Gastroesophageal sphincter (tissue), 4 donors: ENCODE results near the gene CFAP410. TPM values are rescaled to one million over a fixed set of nuclear protein-coding genes. Genes with fewer than 3 reads are reported as not detected.
"Not testable (repeated sequence)": the region's sequence is repeated elsewhere in the genome, so short reads cannot be mapped to it uniquely, and the experiment has no call there.

Experiments
- ATAC-seq: fragments of 150-250 bp; one replicate; pipeline ENCODE4 v1.9.1; 2016; ENCODE audit warnings: mild to moderate bottlenecking, moderate library complexity
- H3K27ac ChIP-seq, 4 donors: fragments of 200-600 bp; sonication (generic) in 3 of 4; 1 replicate in 3 of 4; 2 replicates in 1 of 4; pipeline ENCODE4 v1.5.1; 2016 to 2019
- H3K27me3 ChIP-seq: fragments of 200-600 bp; sonication (generic); one replicate; pipeline ENCODE4 v1.5.1; 2019
- H3K36me3 ChIP-seq, 2 donors: fragments of 200-600 bp; sonication (generic); one replicate each; pipeline ENCODE4 v1.5.1; 2019; ENCODE audit warnings: control low read depth in 1 of 2
- H3K4me1 ChIP-seq, 3 donors: fragments of 200-600 bp; sonication (generic); 1 replicate in 2 of 3; 2 replicates in 1 of 3; pipeline ENCODE4 v1.5.1; 2016 to 2019; ENCODE audit warnings: control low read depth in 2 of 3
- H3K4me3 ChIP-seq, 2 donors: fragments of 200-600 bp; sonication (generic); one replicate each; pipeline ENCODE4 v1.5.1; 2019; ENCODE audit warnings: mild to moderate bottlenecking in 1 of 2, moderate library complexity in 1 of 2
- H3K9me3 ChIP-seq, 3 donors: fragments of 200-600 bp; sonication (generic); one replicate each; pipeline ENCODE4 v1.5.1; 2017 to 2019; ENCODE audit warnings: control low read depth in 2 of 3
- EP300 ChIP-seq: sonication (generic); formaldehyde crosslinking; IDR thresholded peaks from one replicate; pipeline ENCODE4 v1.6.1; 2017; ENCODE audit warnings: antibody characterized with exemption, mild to moderate bottlenecking
- POLR2A ChIP-seq, 2 donors: fragments of 450-650 bp; IDR thresholded peaks; one replicate each; pipeline ENCODE4 v1.6.1; 2017; ENCODE audit warnings: antibody characterized with exemption in 2 of 2, mild to moderate bottlenecking in 2 of 2, moderate library complexity in 1 of 2
- POLR2AphosphoS5 ChIP-seq: sonication (generic); formaldehyde crosslinking; IDR thresholded peaks from one replicate; pipeline ENCODE4 v1.6.1; 2017; ENCODE audit warnings: antibody characterized with exemption
- WGBS, 2 donors: methylation state at CpG; one replicate each; pipeline ENCODE4 v1.1.5; 2018; ENCODE audit warnings: low coverage in 1 of 2; 5-methylcytosine and 5-hydroxymethylcytosine counted together
- total RNA-seq, 4 donors: library from RNA; depleted of rRNA; stranded (reverse); fragments of >200 nt; gene quantifications; one replicate each; pipeline ENCODE4 v1.1.0, GENCODE V29; 2016
- TF ChIP-seq, protein P1 (sequence below), 4 experiments: fragments of 200-600 bp in 2 of 4; fragments of 450-650 bp in 2 of 4; sonication (generic) in 1 of 4; IDR thresholded peaks; one replicate each; pipeline ENCODE4 v1.5.1; 2017 to 2019; ENCODE audit warnings: antibody characterized with exemption in 4 of 4, mild to moderate bottlenecking in 2 of 4, moderate library complexity in 2 of 4

The CFAP410 gene
- total RNA-seq, 4 donors from 2014 or later: 26.2 to 35.0 (median 30.2) TPM

DNA sequence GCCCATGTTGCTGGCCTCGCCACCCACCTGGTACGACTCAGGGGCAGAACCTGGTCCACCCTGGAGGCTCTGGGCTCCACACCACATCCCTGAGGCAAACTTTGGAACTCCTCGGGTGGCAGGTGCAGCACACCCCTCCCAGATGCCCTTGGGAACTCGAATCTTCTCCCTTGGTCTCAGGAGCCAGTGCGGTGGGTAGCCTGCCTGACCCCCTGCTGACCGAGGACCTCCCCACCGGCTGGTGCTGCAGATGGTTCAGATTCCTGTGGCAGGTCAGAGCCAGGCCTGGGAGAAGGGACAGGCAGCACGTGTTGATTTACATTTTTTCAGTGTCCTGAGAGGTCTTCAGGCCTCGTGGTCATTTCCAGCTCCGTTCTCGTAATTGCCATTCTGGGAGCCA lies 6.3 kb upstream of the CFAP410 start:
- Histone ChIP-seq H3K27me3 (peaks cover 49% of the 10 kb centered on the region), H3K9me3 (no peaks in the 10 kb centered on the region), H3K27ac (no peak overlapping the region), H3K36me3 (no peaks in the 10 kb centered on the region), H3K4me3 (no peak overlapping the region), H3K4me1 (peaks cover 0 to 9% (median 0%) of the 10 kb centered on the region in 3 donors)
- ATAC-seq: no peak
- WGBS, 2 donors: 70% methylated on average over 2 of the region's 11 CpGs; no CpG with 5 or more reads in 1 of the 2 donors
- TF ChIP-seq, protein P1, sequence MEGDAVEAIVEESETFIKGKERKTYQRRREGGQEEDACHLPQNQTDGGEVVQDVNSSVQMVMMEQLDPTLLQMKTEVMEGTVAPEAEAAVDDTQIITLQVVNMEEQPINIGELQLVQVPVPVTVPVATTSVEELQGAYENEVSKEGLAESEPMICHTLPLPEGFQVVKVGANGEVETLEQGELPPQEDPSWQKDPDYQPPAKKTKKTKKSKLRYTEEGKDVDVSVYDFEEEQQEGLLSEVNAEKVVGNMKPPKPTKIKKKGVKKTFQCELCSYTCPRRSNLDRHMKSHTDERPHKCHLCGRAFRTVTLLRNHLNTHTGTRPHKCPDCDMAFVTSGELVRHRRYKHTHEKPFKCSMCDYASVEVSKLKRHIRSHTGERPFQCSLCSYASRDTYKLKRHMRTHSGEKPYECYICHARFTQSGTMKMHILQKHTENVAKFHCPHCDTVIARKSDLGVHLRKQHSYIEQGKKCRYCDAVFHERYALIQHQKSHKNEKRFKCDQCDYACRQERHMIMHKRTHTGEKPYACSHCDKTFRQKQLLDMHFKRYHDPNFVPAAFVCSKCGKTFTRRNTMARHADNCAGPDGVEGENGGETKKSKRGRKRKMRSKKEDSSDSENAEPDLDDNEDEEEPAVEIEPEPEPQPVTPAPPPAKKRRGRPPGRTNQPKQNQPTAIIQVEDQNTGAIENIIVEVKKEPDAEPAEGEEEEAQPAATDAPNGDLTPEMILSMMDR (IDR thresholded peaks at IDR 0.05): no peak
- TF ChIP-seq POLR2AphosphoS5 (no peak), EP300 (no peak), POLR2A (IDR thresholded peaks at IDR 0.05) (no peak)

DNA sequence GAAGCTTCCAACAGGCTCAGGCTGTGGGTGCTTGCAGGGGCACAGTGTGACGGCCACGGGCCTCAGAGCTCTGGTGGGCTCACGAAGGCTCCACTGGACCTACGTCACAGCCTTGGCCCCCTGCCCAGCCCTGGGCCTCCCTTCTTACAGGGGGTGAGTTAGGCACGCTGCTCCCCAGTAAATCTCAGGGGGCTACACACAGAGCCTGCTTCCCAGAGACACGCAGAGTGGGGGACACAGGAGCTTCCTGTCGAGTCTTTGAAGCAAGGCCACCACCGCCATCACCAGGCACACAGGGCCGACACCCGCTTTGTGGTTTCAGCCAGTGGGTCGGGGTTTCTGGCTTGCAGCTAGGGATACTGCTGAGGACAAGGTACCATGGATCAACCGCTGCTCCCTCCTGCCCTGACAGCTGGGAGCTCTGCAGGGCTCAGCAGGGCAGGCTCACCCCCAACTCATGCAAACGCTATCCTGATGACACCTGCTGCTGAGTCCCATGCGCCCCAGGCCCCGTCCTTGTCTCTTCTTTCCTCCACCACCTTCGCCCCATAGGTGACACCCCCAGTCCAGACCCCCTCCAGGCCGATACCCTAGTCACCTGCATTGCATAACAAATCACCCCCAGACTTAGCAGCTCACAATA lies 5.5 kb upstream of the CFAP410 start:
- Histone ChIP-seq H3K27me3 (peaks cover 40% of the 10 kb centered on the region), H3K4me1 (peaks cover 0 to 8% (median 7%) of the 10 kb centered on the region in 3 donors), H3K27ac (no peak overlapping the region), H3K36me3 (no peaks in the 10 kb centered on the region), H3K9me3 (no peaks in the 10 kb centered on the region), H3K4me3 (no peak overlapping the region)
- TF ChIP-seq EP300: no peak
- no peak for TF ChIP-seq POLR2AphosphoS5
- TF ChIP-seq, protein P1 (IDR thresholded peaks at IDR 0.05): no peak
- no peak for TF ChIP-seq POLR2A (IDR thresholded peaks at IDR 0.05)
- no peak for ATAC-seq
- 58% methylated on average over 3 of the region's 17 CpGs; no CpG with 5 or more reads in 1 of the 2 donors for WGBS, 2 donors

DNA sequence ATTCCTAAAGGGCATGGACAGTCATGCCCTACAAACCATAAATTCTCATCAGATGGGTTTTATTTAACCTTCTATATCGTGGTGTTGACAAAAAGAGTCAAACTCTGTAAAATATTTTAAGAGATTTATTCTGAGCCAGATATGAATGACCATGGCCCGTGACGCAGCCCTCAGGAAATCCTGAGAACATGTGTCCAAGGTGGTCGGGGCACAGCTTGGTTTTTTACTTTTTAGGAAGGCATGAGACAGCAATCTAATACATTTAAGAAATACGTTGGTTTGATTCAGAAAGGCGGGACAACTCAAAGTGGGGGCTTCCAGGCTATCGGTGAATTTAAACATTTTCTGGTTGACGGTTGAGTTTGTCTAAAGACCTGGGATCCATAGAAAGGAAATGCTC lies 3.8 kb upstream of the CFAP410 start:
- H3K36me3 ChIP-seq, H3K27ac ChIP-seq, ATAC-seq, H3K4me3 ChIP-seq, H3K9me3 ChIP-seq: not testable (repeated sequence)
- Histone ChIP-seq H3K27me3 (peaks cover 24% of the 10 kb centered on the region), H3K4me1 (peaks cover 0 to 16% (median 11%) of the 10 kb centered on the region in 3 donors)
- 74 to 85% methylated on average over 7 to 8 of the region's 8 CpGs for WGBS, 2 donors

DNA sequence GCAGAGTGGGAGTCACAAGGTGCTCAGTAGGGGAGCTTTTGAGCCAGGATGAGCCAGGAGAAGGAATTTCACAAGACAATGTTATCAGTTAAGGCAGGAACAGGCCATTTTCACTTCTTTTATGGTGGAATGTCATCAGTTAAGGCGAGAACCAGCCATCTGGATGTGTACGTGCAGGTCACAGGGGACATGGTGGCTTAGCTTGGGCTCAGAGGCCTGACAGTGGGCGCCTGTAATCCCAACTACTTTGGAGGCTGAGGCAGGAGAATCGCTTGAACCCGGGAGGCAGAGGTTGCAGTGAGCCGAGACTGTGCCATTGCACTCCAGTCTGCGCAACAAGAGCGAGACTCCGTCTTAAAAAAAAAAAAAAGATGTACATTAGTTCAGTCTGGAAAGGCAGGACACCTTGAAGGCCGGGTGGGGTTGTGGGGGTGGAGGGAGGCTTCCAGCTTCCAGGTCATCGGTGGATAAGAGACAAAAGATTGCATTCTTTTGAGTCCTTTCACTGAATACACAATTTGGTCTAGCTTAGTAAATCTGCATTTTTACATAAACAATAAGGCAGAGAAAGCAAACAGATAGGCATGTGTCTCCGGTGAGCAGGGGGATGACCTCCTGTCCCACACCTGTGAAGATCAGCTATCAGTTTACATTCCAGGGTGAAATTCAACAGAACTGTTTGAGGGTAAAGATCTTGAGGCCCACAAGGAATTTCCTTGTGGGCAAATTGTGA lies 2.7 kb upstream of the CFAP410 start:
- H3K27ac ChIP-seq, ATAC-seq, H3K9me3 ChIP-seq, H3K36me3 ChIP-seq, H3K4me3 ChIP-seq: not testable (repeated sequence)
- Histone ChIP-seq H3K4me1 (peaks cover 0 to 27% (median 14%) of the 10 kb centered on the region in 3 donors), H3K27me3 (peaks cover 18% of the 10 kb centered on the region)
- WGBS, 2 donors: 49 to 65% methylated on average over 7 to 11 of the region's 12 CpGs

DNA sequence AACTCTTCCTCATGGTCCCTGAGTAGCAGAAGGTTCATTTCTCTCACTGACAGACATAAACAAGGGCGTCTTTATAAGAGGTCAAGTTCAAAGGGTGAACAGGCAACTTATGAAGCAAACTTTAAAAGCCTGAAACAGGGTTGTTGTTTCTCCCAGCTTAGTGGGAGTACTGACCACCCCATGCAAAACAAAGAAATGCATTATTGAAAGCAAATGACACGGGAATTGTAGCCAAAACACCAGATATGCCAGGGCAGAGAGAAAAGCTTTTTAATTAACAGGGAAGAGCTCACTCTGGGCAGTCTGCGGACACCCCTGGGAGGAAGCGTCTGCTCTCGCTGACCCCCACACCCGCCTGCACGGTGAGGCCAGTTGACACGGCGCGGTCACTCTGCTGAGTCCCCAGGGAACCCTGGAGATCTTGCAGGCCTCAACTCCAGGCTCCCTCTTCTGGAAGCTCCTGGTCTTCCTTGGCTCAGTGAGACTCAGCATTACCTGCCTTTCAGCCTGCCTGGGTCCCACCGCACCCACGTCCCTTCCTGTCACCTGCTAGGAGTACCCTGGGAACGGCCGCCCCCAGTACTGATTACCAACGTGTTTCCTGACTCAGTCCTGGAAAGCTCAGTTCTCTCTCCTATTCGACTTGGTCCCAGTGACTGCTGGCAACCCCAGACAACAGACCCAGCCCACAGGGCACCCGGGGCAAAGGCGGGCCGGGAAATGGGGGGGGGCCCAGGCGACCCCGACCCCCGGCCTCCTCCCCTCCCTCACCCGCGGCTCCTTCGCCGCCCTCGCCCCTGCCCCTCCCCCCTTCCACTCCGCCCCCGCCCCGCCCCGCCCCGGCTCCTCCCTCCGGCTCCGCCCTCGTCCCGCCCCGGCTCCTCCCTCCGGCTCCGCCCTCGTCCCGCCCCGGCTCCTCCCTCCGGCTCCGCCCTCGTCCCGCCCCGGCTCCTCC lies 972 bp downstream of the CFAP410 start:
- H3K27me3 ChIP-seq: no peaks in the 10 kb centered on the region
- peaks cover 0 to 34% of the 10 kb centered on the region in 2 donors for H3K36me3 ChIP-seq
- peak overlapping the region; percentile 61 to 76 for H3K4me3 ChIP-seq
- H3K4me1 ChIP-seq: peaks cover 0 to 30% (median 14%) of the 10 kb centered on the region in 3 donors
- TF ChIP-seq, protein P1 (IDR thresholded peaks at IDR 0.05): peak in 3 of 4 experiments; percentile 34 to 56 (median 37)
- TF ChIP-seq POLR2A (IDR thresholded peaks at IDR 0.05): no peak
- 6 to 10% methylated on average over 8 to 14 of the region's 47 CpGs for WGBS, 2 donors
- ATAC-seq: peak; percentile 44
- H3K27ac ChIP-seq: peak overlapping the region; percentile 83 to 99 (median 99)
- no peaks in the 10 kb centered on the region for H3K9me3 ChIP-seq
